Nephron (organoid): ENCODE measurements around the gene POC1B.

Experiments used
- H3K27ac Mint-ChIP-seq, 3 experiments: 2 replicates each; pipeline ENCODE4 v1.8.0; 2020; ENCODE audit warnings: mixed read lengths in 3 of 3, mild to moderate bottlenecking in 2 of 3, moderate library complexity in 1 of 3
- H3K27me3 Mint-ChIP-seq: 2 replicates; pipeline ENCODE4 v1.8.0; 2021; ENCODE audit warnings: low read depth, mild to moderate bottlenecking, moderate library complexity, mixed read lengths
- H3K36me3 Mint-ChIP-seq: 2 replicates; pipeline ENCODE4 v1.8.0; 2020; ENCODE audit warnings: low read depth, mixed read lengths
- H3K4me1 Mint-ChIP-seq: 2 replicates; pipeline ENCODE4 v1.8.0; 2020; ENCODE audit warnings: mixed read lengths
- H3K4me3 Mint-ChIP-seq, 3 experiments: 2 replicates each; pipeline ENCODE4 v1.8.0; 2020; ENCODE audit warnings: mild to moderate bottlenecking in 3 of 3, mixed read lengths in 3 of 3, moderate library complexity in 2 of 3
- H3K9me3 Mint-ChIP-seq: 2 replicates; pipeline ENCODE4 v1.8.0; 2020; ENCODE audit warnings: mixed read lengths
- TF ChIP-seq, protein P1 (sequence below), 3 experiments: fragments of 200-600 bp; sonication (generic); IDR thresholded peaks; one replicate each; pipeline ENCODE4 v1.5.0; 2021; ENCODE audit warnings: antibody characterized with exemption in 3 of 3; ENCODE audit not compliant: unreplicated experiment in 3 of 3

The POC1B gene

GRCh38 chr12:89568484-89568883 is 42.6 kb upstream of the POC1B start:
- TF ChIP-seq, protein P1, sequence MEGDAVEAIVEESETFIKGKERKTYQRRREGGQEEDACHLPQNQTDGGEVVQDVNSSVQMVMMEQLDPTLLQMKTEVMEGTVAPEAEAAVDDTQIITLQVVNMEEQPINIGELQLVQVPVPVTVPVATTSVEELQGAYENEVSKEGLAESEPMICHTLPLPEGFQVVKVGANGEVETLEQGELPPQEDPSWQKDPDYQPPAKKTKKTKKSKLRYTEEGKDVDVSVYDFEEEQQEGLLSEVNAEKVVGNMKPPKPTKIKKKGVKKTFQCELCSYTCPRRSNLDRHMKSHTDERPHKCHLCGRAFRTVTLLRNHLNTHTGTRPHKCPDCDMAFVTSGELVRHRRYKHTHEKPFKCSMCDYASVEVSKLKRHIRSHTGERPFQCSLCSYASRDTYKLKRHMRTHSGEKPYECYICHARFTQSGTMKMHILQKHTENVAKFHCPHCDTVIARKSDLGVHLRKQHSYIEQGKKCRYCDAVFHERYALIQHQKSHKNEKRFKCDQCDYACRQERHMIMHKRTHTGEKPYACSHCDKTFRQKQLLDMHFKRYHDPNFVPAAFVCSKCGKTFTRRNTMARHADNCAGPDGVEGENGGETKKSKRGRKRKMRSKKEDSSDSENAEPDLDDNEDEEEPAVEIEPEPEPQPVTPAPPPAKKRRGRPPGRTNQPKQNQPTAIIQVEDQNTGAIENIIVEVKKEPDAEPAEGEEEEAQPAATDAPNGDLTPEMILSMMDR (IDR thresholded peaks at IDR 0.05; ENCODE audit: unreplicated experiment in 3 of 3) = no peak
- Mint-ChIP-seq H3K27me3 (no peaks in the 10 kb centered on the region), H3K4me3 (no peak overlapping the region), H3K4me1 (peaks cover 46% of the 10 kb centered on the region), H3K27ac (no peak overlapping the region), H3K36me3 (no peaks in the 10 kb centered on the region), H3K9me3 (no peaks in the 10 kb centered on the region)

- TF ChIP-seq, protein P1 (IDR thresholded peaks at IDR 0.05; ENCODE audit: unreplicated experiment in 3 of 3) = no peak
- no peak overlapping the region for H3K27ac Mint-ChIP-seq
- peaks cover 40% of the 10 kb centered on the region for H3K4me1 Mint-ChIP-seq
- H3K27me3 Mint-ChIP-seq = peaks cover 4% of the 10 kb centered on the region
- no peaks in the 10 kb centered on the region for H3K9me3 Mint-ChIP-seq
- H3K36me3 Mint-ChIP-seq = no peaks in the 10 kb centered on the region
- no peak overlapping the region for H3K4me3 Mint-ChIP-seq
Observed at GRCh38 chr12:89567691-89568239, 41.9 kb upstream of the POC1B start.

DNA sequence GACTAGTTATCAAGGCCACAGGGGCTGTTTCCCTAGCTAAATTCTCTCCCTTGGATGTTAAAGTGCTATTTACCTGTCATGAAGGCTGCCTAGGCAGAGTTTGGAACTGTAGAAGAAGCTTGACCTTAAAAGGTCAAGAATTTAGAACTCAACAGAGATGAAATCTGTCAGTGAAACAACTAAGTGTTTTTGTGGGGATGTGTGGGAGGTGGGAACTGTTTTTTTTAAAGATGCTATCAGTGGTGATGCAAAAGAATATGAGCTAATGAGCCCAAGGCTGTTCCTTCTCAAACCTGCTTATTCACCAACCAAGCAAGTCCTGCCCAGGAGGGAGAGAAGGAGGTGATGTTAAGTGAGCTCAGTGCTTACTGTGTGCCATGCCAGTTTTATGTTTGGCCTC is 40.8 kb upstream of the POC1B start:
- Mint-ChIP-seq H3K36me3 (no peaks in the 10 kb centered on the region), H3K4me3 (no peak overlapping the region), H3K27me3 (peaks cover 4% of the 10 kb centered on the region), H3K4me1 (peaks cover 38% of the 10 kb centered on the region), H3K27ac (peak overlapping the region in 1 of 3 experiments; percentile 6), H3K9me3 (no peaks in the 10 kb centered on the region)
- TF ChIP-seq, protein P1 (IDR thresholded peaks at IDR 0.05; ENCODE audit: unreplicated experiment in 3 of 3) = no peak

- Mint-ChIP-seq H3K4me3 (no peak overlapping the region), H3K27me3 (peaks cover 4% of the 10 kb centered on the region), H3K27ac (no peak overlapping the region), H3K9me3 (no peaks in the 10 kb centered on the region), H3K36me3 (no peaks in the 10 kb centered on the region), H3K4me1 (peaks cover 33% of the 10 kb centered on the region)
- TF ChIP-seq, protein P1 (IDR thresholded peaks at IDR 0.05; ENCODE audit: unreplicated experiment in 3 of 3) = no peak
Observed at GRCh38 chr12:89565002-89565401, 39.2 kb upstream of the POC1B start.

DNA sequence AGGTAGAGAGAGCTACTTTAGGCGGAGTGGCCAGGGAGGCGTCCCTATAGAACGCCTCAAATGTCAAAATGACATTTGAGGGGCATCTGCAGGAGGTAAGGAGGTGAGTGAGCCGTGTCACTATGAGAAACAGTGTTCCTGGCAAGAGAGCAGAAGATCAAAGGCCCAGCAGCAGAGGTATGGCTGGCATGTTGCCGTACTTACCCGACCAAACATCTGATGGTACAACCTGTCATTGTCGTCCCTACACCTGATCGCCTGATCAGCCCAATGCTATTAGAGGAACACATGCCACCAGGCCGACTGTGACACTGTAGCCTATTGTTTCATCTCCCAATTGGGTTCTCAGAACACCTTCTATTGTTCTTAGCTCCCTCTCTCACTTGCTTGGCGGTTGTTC is 33.9 kb upstream of the POC1B start:
- Mint-ChIP-seq H3K27ac (no peak overlapping the region), H3K9me3 (peaks cover 8% of the 10 kb centered on the region), H3K27me3 (peaks cover 4% of the 10 kb centered on the region), H3K36me3 (no peaks in the 10 kb centered on the region), H3K4me1 (peaks cover 5% of the 10 kb centered on the region), H3K4me3 (no peak overlapping the region)
- TF ChIP-seq, protein P1 (IDR thresholded peaks at IDR 0.05; ENCODE audit: unreplicated experiment in 3 of 3) = no peak

GRCh38 chr12:89556976-89557375 is 31.1 kb upstream of the POC1B start:
- H3K27me3 Mint-ChIP-seq = no peaks in the 10 kb centered on the region
- peaks cover 13% of the 10 kb centered on the region for H3K9me3 Mint-ChIP-seq
- no peaks in the 10 kb centered on the region for H3K4me1 Mint-ChIP-seq
- no peak overlapping the region for H3K27ac Mint-ChIP-seq
- H3K4me3 Mint-ChIP-seq = no peak overlapping the region
- peaks cover 5% of the 10 kb centered on the region for H3K36me3 Mint-ChIP-seq
- TF ChIP-seq, protein P1 (IDR thresholded peaks at IDR 0.05; ENCODE audit: unreplicated experiment in 3 of 3) = no peak
